GM12892 (cell line): ENCODE measurements around the gene RHOH.
"Not testable (repeated sequence)": the region's sequence is repeated elsewhere in the genome, so short reads cannot be mapped to it uniquely, and the experiment has no call there.

Source experiments
- POLR2A ChIP-seq: IDR thresholded peaks from 2 replicates; pipeline ENCODE4 v1.6.1; 2011; ENCODE audit warnings: low read depth, low read length, control low read depth
- POLR2AphosphoS5 ChIP-seq: IDR thresholded peaks from 2 replicates; pipeline ENCODE4 v1.6.1; 2011; ENCODE audit warnings: low read depth, low read length, control low read depth

DNA sequence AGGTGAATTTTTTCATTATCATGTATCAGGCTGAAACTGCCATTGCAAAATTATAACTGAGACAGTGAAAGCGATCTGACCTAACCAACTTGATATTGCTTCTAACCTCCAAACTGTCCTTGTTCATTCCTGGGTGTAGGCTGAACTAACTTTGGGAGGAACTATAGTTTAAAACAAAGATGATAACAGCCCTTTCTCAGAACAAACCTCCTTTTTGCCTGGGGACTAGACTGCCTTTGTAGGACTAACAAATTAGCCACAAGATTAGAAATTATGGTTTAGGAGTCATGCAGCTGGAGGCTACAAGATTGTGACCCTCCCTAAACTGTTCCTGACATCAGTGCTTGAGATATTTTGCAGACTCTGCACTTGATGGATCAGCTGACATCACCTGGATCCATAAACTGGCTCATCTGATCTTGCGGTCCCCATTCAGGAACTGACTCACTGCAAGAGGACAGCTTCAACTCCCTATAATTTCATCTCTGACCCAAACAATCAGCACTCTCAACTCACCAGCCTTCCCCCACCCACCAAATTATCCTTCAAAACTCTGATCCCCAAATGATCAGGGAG lies 93.9 kb downstream of the RHOH start:
- TF ChIP-seq POLR2A, POLR2AphosphoS5: not testable (repeated sequence)
